K562 (cell line): ENCODE data around the gene HMCN1. TPM values are rescaled to one million over a fixed set of nuclear protein-coding genes. Genes with fewer than 3 reads are reported as not detected.

Source experiments
- ARNT ChIP-seq, 2 experiments: fragments of 450-650 bp; IDR thresholded peaks; 2 replicates each; pipeline ENCODE4 v1.6.1; 2016; ENCODE audit warnings: mild to moderate bottlenecking in 1 of 2
- CBFA2T3 ChIP-seq: fragments of 450-650 bp; IDR thresholded peaks from 2 replicates; pipeline ENCODE4 v1.6.1; 2017
- CBX5 ChIP-seq: IDR thresholded peaks from 2 replicates; pipeline ENCODE4 v1.6.1; 2014; ENCODE audit warnings: low read depth, borderline replicate concordance
- ETV1 ChIP-seq: fragments of 450-650 bp; conservative IDR thresholded peaks from 2 replicates; pipeline ENCODE4 v1.6.1; 2016; ENCODE audit warnings: missing genetic modification characterization, control low read depth, low read depth, missing compliant biosample characterization
- FOSL1 ChIP-seq: fragments of 200-800 bp; sonication (Bioruptor generic); conservative IDR thresholded peaks from 2 replicates; pipeline ENCODE4 v1.6.1; 2016; ENCODE audit warnings: missing genetic modification characterization, missing compliant biosample characterization
- FOXJ2 ChIP-seq: fragments of 200-800 bp; sonication (Bioruptor generic); IDR thresholded peaks from 2 replicates; pipeline ENCODE4 v1.6.1; 2016; ENCODE audit warnings: missing genetic modification characterization, missing compliant biosample characterization
- IRF2 ChIP-seq: sonication (generic); formaldehyde crosslinking; IDR thresholded peaks from 2 replicates; pipeline ENCODE4 v1.8.1; 2022; ENCODE audit warnings: mild to moderate bottlenecking, missing genetic modification reagents
- NFE2 ChIP-seq: IDR thresholded peaks from 2 replicates; pipeline ENCODE4 v1.6.1; 2014; ENCODE audit warnings: antibody characterized with exemption, low read depth
- NR1H2 ChIP-seq: sonication (generic); formaldehyde crosslinking; IDR thresholded peaks from 2 replicates; pipeline ENCODE4 v1.4.0; 2020; ENCODE audit warnings: mild to moderate bottlenecking, missing genetic modification reagents
- NRF1 ChIP-seq, 2 experiments: fragments of 450-650 bp; IDR thresholded peaks in 1 of 2; conservative IDR thresholded peaks in 1 of 2; 2 replicates each; pipeline ENCODE4 v1.6.1; 2014; ENCODE audit warnings: mild to moderate bottlenecking in 2 of 2
- POLR2H ChIP-seq: IDR thresholded peaks from 2 replicates; pipeline ENCODE4 v1.6.1; 2016; ENCODE audit warnings: missing genetic modification characterization, low read depth, mild to moderate bottlenecking, control low read depth, missing compliant biosample characterization, moderate library complexity
- SMAD4 ChIP-seq: fragments of 250-450 bp; sonication (Bioruptor Pico); conservative IDR thresholded peaks from 2 replicates; pipeline ENCODE4 v1.8.0; 2021; ENCODE audit warnings: inconsistent platforms, mild to moderate bottlenecking, moderate library complexity
- SREBF2 ChIP-seq: sonication (generic); formaldehyde crosslinking; IDR thresholded peaks from 2 replicates; pipeline ENCODE4 v1.4.0; 2020; ENCODE audit warnings: mild to moderate bottlenecking, missing genetic modification reagents
- TCF3 ChIP-seq: sonication (generic); formaldehyde crosslinking; IDR thresholded peaks from 2 replicates; pipeline ENCODE4 v1.4.0; 2020; ENCODE audit warnings: mild to moderate bottlenecking, missing genetic modification reagents
- TEAD4 ChIP-seq, 2 experiments: sonication (generic) in 1 of 2; formaldehyde crosslinking in 1 of 2; IDR thresholded peaks; 2 replicates each; pipeline versions ENCODE4 v1.6.1 to v1.8.0; 2012 to 2022; ENCODE audit warnings: borderline replicate concordance in 1 of 2, inconsistent platforms in 1 of 2, low read length in 1 of 2, mild to moderate bottlenecking in 1 of 2, missing genetic modification reagents in 1 of 2
- TOE1 ChIP-seq, 2 experiments: fragments of 450-650 bp in 1 of 2; sonication (generic) in 1 of 2; formaldehyde crosslinking in 1 of 2; IDR thresholded peaks; 2 replicates each; pipeline versions ENCODE4 v1.7.1 to v1.8.0; 2016 to 2022; ENCODE audit warnings: borderline replicate concordance in 2 of 2, mild to moderate bottlenecking in 2 of 2, antibody characterized with exemption in 1 of 2, inconsistent platforms in 1 of 2, low read depth in 1 of 2, missing genetic modification reagents in 1 of 2, moderate library complexity in 1 of 2
- WHSC1 ChIP-seq: IDR thresholded peaks from one replicate; pipeline ENCODE4 v1.6.1; 2012; ENCODE audit warnings: low read length, control low read depth, inconsistent platforms
- ZNF121 ChIP-seq: sonication (generic); formaldehyde crosslinking; conservative IDR thresholded peaks from 2 replicates; pipeline ENCODE4 v1.8.0; 2022; ENCODE audit warnings: missing genetic modification reagents
- ZNF212 ChIP-seq: fragments of 450-650 bp; formaldehyde crosslinking; IDR thresholded peaks from 2 replicates; pipeline ENCODE4 v1.4.0; 2020; ENCODE audit warnings: mild to moderate bottlenecking
- ZNF274 ChIP-seq: IDR thresholded peaks from 2 replicates; pipeline ENCODE4 v1.6.1; 2011; ENCODE audit warnings: low read depth, mild to moderate bottlenecking, low read length, moderate library complexity, borderline replicate concordance
- ZNF445 ChIP-seq: fragments of 250-450 bp; sonication (Bioruptor Pico); IDR thresholded peaks from 2 replicates; pipeline ENCODE4 v1.4.0; 2020; ENCODE audit warnings: low read depth, mild to moderate bottlenecking, moderate library complexity
- ZNF699 ChIP-seq: fragments of 250-450 bp; sonication (Bioruptor Pico); IDR thresholded peaks from 2 replicates; pipeline ENCODE4 v1.8.0; 2021; ENCODE audit warnings: mild to moderate bottlenecking, moderate library complexity; ENCODE audit not compliant: insufficient replicate concordance
- polyA plus RNA-seq, 8 experiments: library from polyadenylated mRNA; depleted of rRNA in 4 of 8; stranded (reverse) in 5 of 8; unstranded in 3 of 8; fragments of >200 nt; fragmentation: Nextera tagmentation in 2 of 8; fragmentation: Illumina TruSeq in 1 of 8; extraction: Ambion mirVana in 2 of 8; extraction: Trizol in 1 of 8; gene quantifications; 2 replicates each; pipeline versions ENCODE4 v1.2.1 to v1.2.3, GENCODE V29; 2011 to 2014; ENCODE audit warnings: inconsistent platforms in 1 of 8, missing spikeins in 1 of 8
- total RNA-seq, 7 experiments: library from RNA; depleted of rRNA in 6 of 7; stranded (reverse); fragments of >200 nt in 6 of 7; fragmentation: Illumina TruSeq in 2 of 7; extraction: Trizol in 2 of 7; gene quantifications; 2 replicates each; pipeline versions ENCODE4 v1.2.1 to v1.2.3, GENCODE V29; 2011 to 2021; ENCODE audit warnings: low replicate concordance in 1 of 7
- TF ChIP-seq, protein P1 (sequence below): fragments of 250-450 bp; sonication (Bioruptor Pico); IDR thresholded peaks from 2 replicates; pipeline ENCODE4 v1.8.0; 2022; ENCODE audit warnings: inconsistent platforms, mild to moderate bottlenecking, moderate library complexity, borderline replicate concordance
- TF ChIP-seq, protein P2 (sequence below): fragments of 250-450 bp; sonication (Bioruptor Pico); IDR thresholded peaks from 2 replicates; pipeline ENCODE4 v1.9.0; 2021; ENCODE audit warnings: mild to moderate bottlenecking
- TF ChIP-seq, protein P3 (sequence below): sonication (generic); formaldehyde crosslinking; IDR thresholded peaks from 2 replicates; pipeline ENCODE4 v1.8.1; 2023; ENCODE audit warnings: mild to moderate bottlenecking, missing genetic modification reagents, moderate library complexity
- TF ChIP-seq, protein P4 (sequence below): fragments of 450-650 bp; formaldehyde crosslinking; IDR thresholded peaks from 2 replicates; pipeline ENCODE4 v1.4.0; 2020; ENCODE audit warnings: mild to moderate bottlenecking

Gene HMCN1
- total and polyA plus RNA-seq, 9 of the 15 experiments (the other 6 are each of a cell fraction or from before 2014, with no cell fraction given): 0.07 to 0.36 (median 0.21) TPM

DNA sequence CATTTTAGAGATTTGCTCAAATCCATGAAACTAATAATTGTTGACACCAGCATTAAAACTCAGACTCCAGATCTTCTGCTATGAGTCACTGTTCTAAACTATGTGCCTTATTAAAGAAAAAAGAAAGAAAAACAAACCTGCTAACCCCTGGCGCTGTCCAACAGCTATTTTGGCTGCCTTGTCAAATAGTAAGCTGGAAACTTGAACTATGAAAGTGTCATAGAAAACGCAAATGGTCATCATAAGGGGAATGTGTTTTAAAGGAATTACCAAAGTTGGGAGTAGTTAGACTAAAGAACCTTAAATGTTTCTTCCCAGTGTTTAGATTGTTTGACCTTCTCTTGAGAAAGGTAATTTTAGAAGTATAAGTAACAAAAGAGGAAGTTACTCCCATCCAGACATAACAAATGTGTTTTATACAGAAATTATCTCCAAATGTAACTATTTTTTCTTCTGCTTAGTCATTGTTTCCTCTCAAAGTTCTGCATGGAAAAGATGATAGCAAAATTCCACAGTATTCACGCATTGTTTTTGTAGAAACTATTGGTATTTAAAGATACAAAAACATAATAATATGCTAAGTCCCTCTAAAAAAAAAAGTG lies 368.5 kb downstream of the HMCN1 start (continued):
- TF ChIP-seq TCF3 (CRISPR knock-in tag) (peak; percentile 42; the same call in 1 of the 2 replicates), NFE2 (peak; percentile 79), ZNF274 (no peak), SREBF2 (CRISPR knock-in tag) (no peak), TEAD4 (IDR thresholded peaks at IDR 0.05; ENCODE audit: low read length) (0 out of 2 replicates have a peak, but pooled peaks have one; percentile 44), TEAD4 (CRISPR knock-in tag; IDR thresholded peaks at IDR 0.05; ENCODE audit: borderline replicate concordance) (no peak), ARNT (IDR thresholded peaks at IDR 0.05) (no peak), ZNF445 (no peak), SMAD4 (CRISPR knock-in tag) (peak; percentile 86), CBX5 (no peak), NR1H2 (CRISPR knock-in tag) (no peak), ZNF699 (CRISPR knock-in tag) (no peak), IRF2 (CRISPR knock-in tag) (no peak), FOSL1 (tag) (peak; percentile 70), ZNF212 (CRISPR knock-in tag) (no peak), TOE1 (IDR thresholded peaks at IDR 0.05; ENCODE audit: borderline replicate concordance) (no peak), TOE1 (CRISPR knock-in tag; IDR thresholded peaks at IDR 0.05; ENCODE audit: borderline replicate concordance, low read depth) (no peak), NRF1 (conservative IDR thresholded peaks at IDR 0.05 in 1 of 2, IDR thresholded peaks at IDR 0.05 in 1 of 2) (no peak), FOXJ2 (peak; percentile 63; the same call in 1 of the 2 replicates), CBFA2T3 (peak; percentile 51; the same call in 1 of the 2 replicates), ZNF121 (CRISPR knock-in tag) (no peak), POLR2H (tag) (0 out of 2 replicates have a peak, but pooled peaks have one; percentile 31), WHSC1 (no peak), ETV1 (tag) (no peak)
- TF ChIP-seq, protein P1, sequence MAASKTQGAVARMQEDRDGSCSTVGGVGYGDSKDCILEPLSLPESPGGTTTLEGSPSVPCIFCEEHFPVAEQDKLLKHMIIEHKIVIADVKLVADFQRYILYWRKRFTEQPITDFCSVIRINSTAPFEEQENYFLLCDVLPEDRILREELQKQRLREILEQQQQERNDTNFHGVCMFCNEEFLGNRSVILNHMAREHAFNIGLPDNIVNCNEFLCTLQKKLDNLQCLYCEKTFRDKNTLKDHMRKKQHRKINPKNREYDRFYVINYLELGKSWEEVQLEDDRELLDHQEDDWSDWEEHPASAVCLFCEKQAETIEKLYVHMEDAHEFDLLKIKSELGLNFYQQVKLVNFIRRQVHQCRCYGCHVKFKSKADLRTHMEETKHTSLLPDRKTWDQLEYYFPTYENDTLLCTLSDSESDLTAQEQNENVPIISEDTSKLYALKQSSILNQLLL (CRISPR knock-in tag): no peak
- TF ChIP-seq, protein P2, sequence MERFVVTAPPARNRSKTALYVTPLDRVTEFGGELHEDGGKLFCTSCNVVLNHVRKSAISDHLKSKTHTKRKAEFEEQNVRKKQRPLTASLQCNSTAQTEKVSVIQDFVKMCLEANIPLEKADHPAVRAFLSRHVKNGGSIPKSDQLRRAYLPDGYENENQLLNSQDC (CRISPR knock-in tag): no peak
- TF ChIP-seq, protein P3, sequence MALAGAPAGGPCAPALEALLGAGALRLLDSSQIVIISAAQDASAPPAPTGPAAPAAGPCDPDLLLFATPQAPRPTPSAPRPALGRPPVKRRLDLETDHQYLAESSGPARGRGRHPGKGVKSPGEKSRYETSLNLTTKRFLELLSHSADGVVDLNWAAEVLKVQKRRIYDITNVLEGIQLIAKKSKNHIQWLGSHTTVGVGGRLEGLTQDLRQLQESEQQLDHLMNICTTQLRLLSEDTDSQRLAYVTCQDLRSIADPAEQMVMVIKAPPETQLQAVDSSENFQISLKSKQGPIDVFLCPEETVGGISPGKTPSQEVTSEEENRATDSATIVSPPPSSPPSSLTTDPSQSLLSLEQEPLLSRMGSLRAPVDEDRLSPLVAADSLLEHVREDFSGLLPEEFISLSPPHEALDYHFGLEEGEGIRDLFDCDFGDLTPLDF (CRISPR knock-in tag): no peak
- TF ChIP-seq, protein P4, sequence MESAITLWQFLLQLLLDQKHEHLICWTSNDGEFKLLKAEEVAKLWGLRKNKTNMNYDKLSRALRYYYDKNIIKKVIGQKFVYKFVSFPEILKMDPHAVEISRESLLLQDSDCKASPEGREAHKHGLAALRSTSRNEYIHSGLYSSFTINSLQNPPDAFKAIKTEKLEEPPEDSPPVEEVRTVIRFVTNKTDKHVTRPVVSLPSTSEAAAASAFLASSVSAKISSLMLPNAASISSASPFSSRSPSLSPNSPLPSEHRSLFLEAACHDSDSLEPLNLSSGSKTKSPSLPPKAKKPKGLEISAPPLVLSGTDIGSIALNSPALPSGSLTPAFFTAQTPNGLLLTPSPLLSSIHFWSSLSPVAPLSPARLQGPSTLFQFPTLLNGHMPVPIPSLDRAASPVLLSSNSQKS (CRISPR knock-in tag): no peak
